HepG2 (cell line): Measurements from ENCODE around the gene GAS1. TPM values are rescaled to one million over a fixed set of nuclear protein-coding genes. Genes with fewer than 3 reads are reported as not detected.

Experiments used
- ZNF20 ChIP-seq: sonication (generic); formaldehyde crosslinking; IDR thresholded peaks from 2 replicates; pipeline ENCODE4 v1.4.0; 2020; ENCODE audit warnings: mild to moderate bottlenecking, moderate library complexity, missing genetic modification reagents
- ZNF615 ChIP-seq: sonication (generic); formaldehyde crosslinking; IDR thresholded peaks from 2 replicates; pipeline ENCODE4 v1.5.0; 2020; ENCODE audit warnings: mild to moderate bottlenecking, missing genetic modification reagents, borderline replicate concordance
- polyA plus RNA-seq, 8 experiments: library from polyadenylated mRNA; depleted of rRNA in 3 of 8; stranded (reverse) in 7 of 8; unstranded in 1 of 8; fragments of >200 nt; fragmentation: Illumina TruSeq in 4 of 8; extraction: Trizol in 4 of 8; gene quantifications; 2 replicates each; pipeline versions ENCODE4 v1.2.1 to v1.2.3, GENCODE V29; 2011 to 2016; ENCODE audit warnings: low read depth in 4 of 8, missing spikeins in 1 of 8, mixed read lengths in 1 of 8; ENCODE audit not compliant: insufficient read depth in 1 of 8
- total RNA-seq, 5 experiments: library from RNA; depleted of rRNA; stranded (reverse); fragments of >200 nt; fragmentation: Illumina TruSeq; extraction: Trizol; gene quantifications; 2 replicates each; pipeline ENCODE4 v1.2.3, GENCODE V29; 2016; ENCODE audit warnings: low read depth in 1 of 5
- TF ChIP-seq, protein P1 (sequence below): sonication (generic); formaldehyde crosslinking; IDR thresholded peaks from 2 replicates; pipeline ENCODE4 v1.4.0; 2020; ENCODE audit warnings: mild to moderate bottlenecking, missing genetic modification reagents, borderline replicate concordance
- TF ChIP-seq, protein P2 (sequence below): sonication (generic); formaldehyde crosslinking; IDR thresholded peaks from 2 replicates; pipeline ENCODE4 v1.4.0; 2020; ENCODE audit warnings: mild to moderate bottlenecking, missing genetic modification reagents
- TF ChIP-seq, protein P3 (sequence below): sonication (generic); formaldehyde crosslinking; IDR thresholded peaks from 2 replicates; pipeline ENCODE4 v1.4.0; 2020; ENCODE audit warnings: missing genetic modification reagents

GAS1 gene
- total and polyA plus RNA-seq, 2 of the 13 experiments (the other 11 are each of a cell fraction or from before 2014, with no cell fraction given): not detected

DNA sequence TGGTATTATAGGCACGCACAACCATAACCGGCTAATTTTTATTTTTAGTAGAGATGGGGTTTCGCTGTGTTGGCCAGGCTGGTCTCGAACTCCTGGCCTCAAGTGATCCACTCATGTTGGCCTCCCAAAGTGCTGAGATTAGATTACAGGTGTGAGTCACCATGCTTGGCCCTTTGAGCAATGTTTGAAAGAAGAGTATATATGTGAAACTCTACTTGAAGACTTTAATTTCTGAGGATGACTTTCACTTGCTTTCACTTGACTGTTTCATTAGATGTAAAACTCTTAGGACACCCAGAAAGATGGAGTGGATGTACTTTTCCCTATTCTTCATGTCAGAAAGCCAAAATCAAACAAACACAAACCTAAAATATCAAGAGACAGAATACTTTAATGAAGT, 43.8 kb upstream of the GAS1 start (continued):
- TF ChIP-seq, protein P1, sequence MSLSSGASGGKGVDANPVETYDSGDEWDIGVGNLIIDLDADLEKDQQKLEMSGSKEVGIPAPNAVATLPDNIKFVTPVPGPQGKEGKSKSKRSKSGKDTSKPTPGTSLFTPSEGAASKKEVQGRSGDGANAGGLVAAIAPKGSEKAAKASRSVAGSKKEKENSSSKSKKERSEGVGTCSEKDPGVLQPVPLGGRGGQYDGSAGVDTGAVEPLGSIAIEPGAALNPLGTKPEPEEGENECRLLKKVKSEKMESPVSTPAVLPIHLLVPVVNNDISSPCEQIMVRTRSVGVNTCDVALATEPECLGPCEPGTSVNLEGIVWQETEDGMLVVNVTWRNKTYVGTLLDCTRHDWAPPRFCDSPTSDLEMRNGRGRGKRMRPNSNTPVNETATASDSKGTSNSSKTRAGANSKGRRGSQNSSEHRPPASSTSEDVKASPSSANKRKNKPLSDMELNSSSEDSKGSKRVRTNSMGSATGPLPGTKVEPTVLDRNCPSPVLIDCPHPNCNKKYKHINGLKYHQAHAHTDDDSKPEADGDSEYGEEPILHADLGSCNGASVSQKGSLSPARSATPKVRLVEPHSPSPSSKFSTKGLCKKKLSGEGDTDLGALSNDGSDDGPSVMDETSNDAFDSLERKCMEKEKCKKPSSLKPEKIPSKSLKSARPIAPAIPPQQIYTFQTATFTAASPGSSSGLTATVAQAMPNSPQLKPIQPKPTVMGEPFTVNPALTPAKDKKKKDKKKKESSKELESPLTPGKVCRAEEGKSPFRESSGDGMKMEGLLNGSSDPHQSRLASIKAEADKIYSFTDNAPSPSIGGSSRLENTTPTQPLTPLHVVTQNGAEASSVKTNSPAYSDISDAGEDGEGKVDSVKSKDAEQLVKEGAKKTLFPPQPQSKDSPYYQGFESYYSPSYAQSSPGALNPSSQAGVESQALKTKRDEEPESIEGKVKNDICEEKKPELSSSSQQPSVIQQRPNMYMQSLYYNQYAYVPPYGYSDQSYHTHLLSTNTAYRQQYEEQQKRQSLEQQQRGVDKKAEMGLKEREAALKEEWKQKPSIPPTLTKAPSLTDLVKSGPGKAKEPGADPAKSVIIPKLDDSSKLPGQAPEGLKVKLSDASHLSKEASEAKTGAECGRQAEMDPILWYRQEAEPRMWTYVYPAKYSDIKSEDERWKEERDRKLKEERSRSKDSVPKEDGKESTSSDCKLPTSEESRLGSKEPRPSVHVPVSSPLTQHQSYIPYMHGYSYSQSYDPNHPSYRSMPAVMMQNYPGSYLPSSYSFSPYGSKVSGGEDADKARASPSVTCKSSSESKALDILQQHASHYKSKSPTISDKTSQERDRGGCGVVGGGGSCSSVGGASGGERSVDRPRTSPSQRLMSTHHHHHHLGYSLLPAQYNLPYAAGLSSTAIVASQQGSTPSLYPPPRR (CRISPR knock-in tag): no peak
- TF ChIP-seq ZNF20 (CRISPR knock-in tag): no peak
- TF ChIP-seq, protein P2, sequence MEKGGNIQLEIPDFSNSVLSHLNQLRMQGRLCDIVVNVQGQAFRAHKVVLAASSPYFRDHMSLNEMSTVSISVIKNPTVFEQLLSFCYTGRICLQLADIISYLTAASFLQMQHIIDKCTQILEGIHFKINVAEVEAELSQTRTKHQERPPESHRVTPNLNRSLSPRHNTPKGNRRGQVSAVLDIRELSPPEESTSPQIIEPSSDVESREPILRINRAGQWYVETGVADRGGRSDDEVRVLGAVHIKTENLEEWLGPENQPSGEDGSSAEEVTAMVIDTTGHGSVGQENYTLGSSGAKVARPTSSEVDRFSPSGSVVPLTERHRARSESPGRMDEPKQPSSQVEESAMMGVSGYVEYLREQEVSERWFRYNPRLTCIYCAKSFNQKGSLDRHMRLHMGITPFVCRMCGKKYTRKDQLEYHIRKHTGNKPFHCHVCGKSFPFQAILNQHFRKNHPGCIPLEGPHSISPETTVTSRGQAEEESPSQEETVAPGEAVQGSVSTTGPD (CRISPR knock-in tag): no peak
- TF ChIP-seq ZNF615 (CRISPR knock-in tag): no peak
- TF ChIP-seq, protein P3, sequence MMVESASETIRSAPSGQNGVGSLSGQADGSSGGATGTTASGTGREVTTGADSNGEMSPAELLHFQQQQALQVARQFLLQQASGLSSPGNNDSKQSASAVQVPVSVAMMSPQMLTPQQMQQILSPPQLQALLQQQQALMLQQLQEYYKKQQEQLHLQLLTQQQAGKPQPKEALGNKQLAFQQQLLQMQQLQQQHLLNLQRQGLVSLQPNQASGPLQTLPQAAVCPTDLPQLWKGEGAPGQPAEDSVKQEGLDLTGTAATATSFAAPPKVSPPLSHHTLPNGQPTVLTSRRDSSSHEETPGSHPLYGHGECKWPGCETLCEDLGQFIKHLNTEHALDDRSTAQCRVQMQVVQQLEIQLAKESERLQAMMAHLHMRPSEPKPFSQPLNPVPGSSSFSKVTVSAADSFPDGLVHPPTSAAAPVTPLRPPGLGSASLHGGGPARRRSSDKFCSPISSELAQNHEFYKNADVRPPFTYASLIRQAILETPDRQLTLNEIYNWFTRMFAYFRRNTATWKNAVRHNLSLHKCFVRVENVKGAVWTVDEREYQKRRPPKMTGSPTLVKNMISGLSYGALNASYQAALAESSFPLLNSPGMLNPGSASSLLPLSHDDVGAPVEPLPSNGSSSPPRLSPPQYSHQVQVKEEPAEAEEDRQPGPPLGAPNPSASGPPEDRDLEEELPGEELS (CRISPR knock-in tag): no peak
